Esophagus squamous epithelium (tissue), 5 donors: ENCODE measurements around the gene SPTBN4. TPM values are rescaled to one million over a fixed set of nuclear protein-coding genes. Genes with fewer than 3 reads are reported as not detected.

ENCODE experiments used
- DNase-seq: peaks from one replicate; lab custom pipeline; 2025; lab: John Stamatoyannopoulos, UW
- H3K27ac ChIP-seq, 4 donors: fragments of 200-600 bp; sonication (generic); one replicate each; pipeline ENCODE4 v1.5.1; 2016 to 2019; ENCODE audit warnings: mild to moderate bottlenecking in 1 of 4
- H3K27me3 ChIP-seq, 4 donors: fragments of 200-600 bp; sonication (generic); 1 replicate in 3 of 4; 2 replicates in 1 of 4; pipeline versions ENCODE4 v1.5.1 to v1.6.0; 2017 to 2021; ENCODE audit warnings: antibody characterized with exemption in 1 of 4
- H3K36me3 ChIP-seq, 3 donors: fragments of 200-600 bp; sonication (generic); one replicate each; pipeline ENCODE4 v1.5.1; 2016 to 2019
- H3K4me1 ChIP-seq, 3 donors: fragments of 200-600 bp; sonication (generic); one replicate each; pipeline ENCODE4 v1.5.1; 2017 to 2019
- H3K4me3 ChIP-seq, 4 donors: fragments of 200-600 bp; sonication (generic); 1 replicate in 3 of 4; 2 replicates in 1 of 4; pipeline ENCODE4 v1.5.1; 2016 to 2019; ENCODE audit warnings: mild to moderate bottlenecking in 2 of 4, moderate library complexity in 1 of 4
- H3K9me3 ChIP-seq, 3 donors: fragments of 200-600 bp; sonication (generic); one replicate each; pipeline ENCODE4 v1.5.1; 2016 to 2019
- POLR2A ChIP-seq, 4 donors: fragments of 450-650 bp; IDR thresholded peaks; one replicate each; pipeline ENCODE4 v1.6.1; 2017; ENCODE audit warnings: antibody characterized with exemption in 4 of 4, mild to moderate bottlenecking in 4 of 4, moderate library complexity in 3 of 4
- WGBS, 2 donors: methylation state at CpG; one replicate each; pipeline ENCODE4 v1.1.5; 2018; 5-methylcytosine and 5-hydroxymethylcytosine counted together
- intact Hi-C: fragments of 100-400 bp; cut with DNase I; formaldehyde crosslinking; loops from one replicate; pipeline ENCODE4 v1.15.0; 2022
- total RNA-seq, 4 donors: library from RNA; depleted of rRNA; stranded (reverse); fragments of >200 nt; gene quantifications; one replicate each; pipeline ENCODE4 v1.1.0, GENCODE V29; 2016
- TF ChIP-seq, protein P1 (sequence below), 6 experiments: fragments of 450-650 bp in 4 of 6; fragments of 200-600 bp in 2 of 6; sonication (generic) in 2 of 6; IDR thresholded peaks; one replicate each; pipeline ENCODE4 v1.5.1; 2016 to 2019; ENCODE audit warnings: antibody characterized with exemption in 6 of 6, mild to moderate bottlenecking in 4 of 6, moderate library complexity in 4 of 6
- donor health status: DM: yes; HTN: yes; CAD: no.

Gene SPTBN4
- total RNA-seq, 4 donors from 2014 or later, result 0.08 to 2.0 (median 1.2) TPM

DNA sequence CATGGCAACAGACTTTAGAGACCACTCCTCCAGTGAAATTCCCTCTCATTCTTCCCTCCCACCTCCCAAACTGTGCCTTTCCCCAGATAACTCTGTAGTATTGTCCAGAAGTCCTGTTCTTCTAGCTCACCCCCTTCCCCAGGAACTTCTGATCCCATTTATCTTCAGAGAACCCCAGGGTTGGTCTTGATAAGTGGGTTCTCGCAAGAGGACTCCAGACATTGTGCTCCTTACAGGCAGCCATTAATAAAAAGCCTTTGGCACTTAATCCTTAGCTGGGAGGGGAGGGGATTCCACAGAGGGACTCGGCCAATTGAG lies 136.2 kb downstream of the SPTBN4 start:
- TF ChIP-seq, protein P1, sequence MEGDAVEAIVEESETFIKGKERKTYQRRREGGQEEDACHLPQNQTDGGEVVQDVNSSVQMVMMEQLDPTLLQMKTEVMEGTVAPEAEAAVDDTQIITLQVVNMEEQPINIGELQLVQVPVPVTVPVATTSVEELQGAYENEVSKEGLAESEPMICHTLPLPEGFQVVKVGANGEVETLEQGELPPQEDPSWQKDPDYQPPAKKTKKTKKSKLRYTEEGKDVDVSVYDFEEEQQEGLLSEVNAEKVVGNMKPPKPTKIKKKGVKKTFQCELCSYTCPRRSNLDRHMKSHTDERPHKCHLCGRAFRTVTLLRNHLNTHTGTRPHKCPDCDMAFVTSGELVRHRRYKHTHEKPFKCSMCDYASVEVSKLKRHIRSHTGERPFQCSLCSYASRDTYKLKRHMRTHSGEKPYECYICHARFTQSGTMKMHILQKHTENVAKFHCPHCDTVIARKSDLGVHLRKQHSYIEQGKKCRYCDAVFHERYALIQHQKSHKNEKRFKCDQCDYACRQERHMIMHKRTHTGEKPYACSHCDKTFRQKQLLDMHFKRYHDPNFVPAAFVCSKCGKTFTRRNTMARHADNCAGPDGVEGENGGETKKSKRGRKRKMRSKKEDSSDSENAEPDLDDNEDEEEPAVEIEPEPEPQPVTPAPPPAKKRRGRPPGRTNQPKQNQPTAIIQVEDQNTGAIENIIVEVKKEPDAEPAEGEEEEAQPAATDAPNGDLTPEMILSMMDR (IDR thresholded peaks at IDR 0.05), result no peak
- TF ChIP-seq POLR2A (IDR thresholded peaks at IDR 0.05), result no peak
- WGBS, 2 donors, result 27 to 28% methylated on average over 2 of the region's 2 CpGs
- peaks cover 0 to 36% (median 3%) of the 10 kb centered on the region in 4 donors for H3K27me3 ChIP-seq
- no peaks in the 10 kb centered on the region for H3K36me3 ChIP-seq
- intact Hi-C loops, result loop anchor here (10.0 kb wide), 1 partner anchor 178 kb away; the partner anchor contains the start of gene SERTAD1
- no peaks in the 10 kb centered on the region for H3K9me3 ChIP-seq
- peak overlapping the region in 3 of 4 donors; percentile 52 to 81 (median 68) for H3K4me3 ChIP-seq
- peaks cover 72 to 99% (median 80%) of the 10 kb centered on the region in 3 donors for H3K4me1 ChIP-seq
- H3K27ac ChIP-seq, result peak overlapping the region; percentile 95 to 97 (median 96)
- no peak for DNase-seq

DNA sequence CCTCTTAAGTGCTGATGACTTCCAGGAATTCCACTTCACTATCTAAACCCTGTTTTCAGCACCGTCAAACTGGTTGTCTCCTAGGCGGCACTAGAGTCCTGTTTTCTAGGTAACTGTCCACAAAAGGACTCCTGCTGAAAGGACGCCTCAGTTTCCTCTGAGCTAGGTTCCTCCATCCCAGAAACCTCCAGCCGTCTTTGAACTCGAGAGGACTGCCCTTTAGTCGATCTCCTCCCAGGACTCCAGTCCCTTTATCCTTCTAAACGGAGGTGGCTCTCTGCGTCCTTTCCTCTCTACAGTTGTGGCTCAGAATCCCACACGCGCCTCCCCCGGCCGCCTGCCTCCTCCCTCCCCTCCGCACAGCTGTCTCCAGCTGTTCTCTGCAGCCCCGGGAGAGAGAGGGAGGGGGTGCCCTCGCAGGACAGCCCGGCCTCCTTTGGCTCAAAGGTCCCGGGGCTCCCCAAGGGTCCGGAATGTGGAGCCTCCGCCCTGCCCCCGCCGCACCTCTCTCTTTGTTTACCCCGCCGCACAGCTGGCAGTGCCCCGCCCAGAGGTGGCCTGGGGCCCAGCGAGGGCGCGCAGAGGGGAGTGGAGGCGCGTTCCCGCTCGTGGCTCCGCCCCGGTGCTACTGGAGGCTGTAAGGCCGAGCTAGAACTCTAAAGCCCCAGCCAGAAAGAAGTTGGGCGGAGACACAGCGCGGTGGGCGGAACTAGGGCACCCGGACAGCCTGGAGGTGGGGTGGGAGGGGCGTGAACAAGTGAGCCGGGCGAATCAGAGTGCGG lies 136.8 kb downstream of the SPTBN4 start:
- peaks cover 0 to 31% (median 0%) of the 10 kb centered on the region in 4 donors for H3K27me3 ChIP-seq
- peaks cover 70 to 99% (median 81%) of the 10 kb centered on the region in 3 donors for H3K4me1 ChIP-seq
- TF ChIP-seq, protein P1 (IDR thresholded peaks at IDR 0.05), result peak in 1 of 6 experiments; percentile 15
- TF ChIP-seq POLR2A (IDR thresholded peaks at IDR 0.05), result peak in 3 of 4 donors; percentile 31 to 71 (median 61)
- 2 to 4% methylated on average over 19 to 21 of the region's 43 CpGs for WGBS, 2 donors
- intact Hi-C loops, result loop anchor here (10.0 kb wide), 1 partner anchor 179 kb away; the partner anchor contains the start of gene SERTAD1
- peak overlapping the region; percentile 95 to 97 (median 96) for H3K27ac ChIP-seq
- DNase-seq, result peak; percentile 74
- peak overlapping the region; percentile 25 to 81 (median 60) for H3K4me3 ChIP-seq
- no peaks in the 10 kb centered on the region for H3K36me3 ChIP-seq
- H3K9me3 ChIP-seq, result no peaks in the 10 kb centered on the region

DNA sequence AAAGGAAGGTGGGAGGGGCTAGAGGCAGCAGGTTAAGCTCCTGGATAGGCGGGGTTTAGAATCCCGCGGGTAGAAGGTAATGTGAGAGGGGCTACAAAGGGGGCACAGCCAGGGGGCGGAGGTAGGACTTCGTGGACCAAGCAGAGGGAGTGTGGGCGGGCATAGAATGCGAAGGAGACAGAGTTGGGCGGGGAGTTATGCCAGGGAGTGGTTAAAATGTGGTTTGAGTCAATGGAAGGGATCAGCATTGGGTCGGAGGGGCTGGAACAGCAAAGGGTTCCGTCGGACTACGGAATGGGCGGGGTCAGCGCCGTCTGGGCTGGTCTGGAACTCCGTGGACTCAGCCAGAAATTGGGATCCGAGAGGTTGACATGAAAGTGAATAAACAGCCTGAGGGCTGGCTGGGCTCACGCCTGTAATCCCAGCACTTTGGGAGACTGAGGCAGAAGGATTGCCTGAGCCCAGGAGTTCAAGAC lies 137.4 kb downstream of the SPTBN4 start:
- no peak for DNase-seq
- Histone ChIP-seq H3K4me1 (peaks cover 73 to 99% (median 79%) of the 10 kb centered on the region in 3 donors), H3K4me3 (peak overlapping the region; percentile 5 to 81 (median 60)), H3K27ac (peak overlapping the region; percentile 95 to 97 (median 96)), H3K27me3 (peaks cover 0 to 24% (median 0%) of the 10 kb centered on the region in 4 donors), H3K9me3 (no peaks in the 10 kb centered on the region), H3K36me3 (no peaks in the 10 kb centered on the region)
- TF ChIP-seq, protein P1 (IDR thresholded peaks at IDR 0.05), result no peak
- no peak for TF ChIP-seq POLR2A (IDR thresholded peaks at IDR 0.05)
- WGBS, 2 donors, result 1 to 8% methylated on average over 15 to 17 of the region's 18 CpGs
- intact Hi-C loops, result loop anchor here (10.0 kb wide), 1 partner anchor 179 kb away; the partner anchor contains the start of gene SERTAD1

DNA sequence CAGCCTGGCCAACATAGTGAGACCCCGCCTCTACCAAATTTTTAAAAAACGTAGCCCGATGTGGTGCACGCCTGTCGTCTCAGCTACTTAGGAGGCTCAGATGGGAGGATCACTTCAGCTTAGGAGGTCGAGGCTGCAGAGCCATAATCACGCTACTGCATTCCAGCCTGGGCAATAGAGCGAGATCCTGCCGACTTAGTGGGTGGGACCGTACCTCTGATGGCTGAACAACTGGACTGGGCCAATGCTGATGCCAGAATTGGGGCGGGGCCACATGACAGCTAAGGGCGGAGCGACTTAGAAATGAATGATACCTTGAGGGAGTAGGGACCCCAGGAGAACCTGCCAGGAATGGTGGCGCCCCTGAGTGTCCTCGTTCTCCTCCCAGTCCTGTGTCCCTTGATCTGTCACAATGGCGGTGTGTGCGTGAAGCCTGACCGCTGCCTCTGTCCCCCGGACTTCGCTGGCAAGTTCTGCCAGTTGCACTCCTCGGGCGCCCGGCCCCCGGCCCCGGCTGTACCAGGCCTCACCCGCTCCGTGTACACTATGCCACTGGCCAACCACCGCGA lies 137.9 kb downstream of the SPTBN4 start:
- peak overlapping the region; percentile 95 to 97 (median 96) for H3K27ac ChIP-seq
- TF ChIP-seq POLR2A (IDR thresholded peaks at IDR 0.05), result no peak
- TF ChIP-seq, protein P1 (IDR thresholded peaks at IDR 0.05), result no peak
- DNase-seq, result no peak
- H3K36me3 ChIP-seq, result no peaks in the 10 kb centered on the region
- peaks cover 0 to 20% (median 0%) of the 10 kb centered on the region in 4 donors for H3K27me3 ChIP-seq
- H3K4me3 ChIP-seq, result peak overlapping the region; percentile 38 to 81 (median 60)
- WGBS, 2 donors, result 29 to 42% methylated on average over 16 to 19 of the region's 29 CpGs
- H3K4me1 ChIP-seq, result peaks cover 75 to 99% (median 75%) of the 10 kb centered on the region in 3 donors
- no peaks in the 10 kb centered on the region for H3K9me3 ChIP-seq
- intact Hi-C loops, result loop anchor here (5.0 to 10.0 kb wide), 2 partner anchors 113 to 180 kb away; partner anchors contain the start of genes COQ8B, ITPKC and SERTAD1
